A549 (cell line): ENCODE data around the gene PSMC3. TPM values are rescaled to one million over a fixed set of nuclear protein-coding genes. Genes with fewer than 3 reads are reported as not detected.

Experiments used
- ATAC-seq, 2 experiments: fragments of 200-7000 bp in 1 of 2; fragments of >200 bp in 1 of 2; cut with Nextera tagmentation in 1 of 2; cut with Tn5 transposase in 1 of 2; 3 replicates each; pipeline versions ENCODE4 v1.8.0 to v1.9.1; 2018 to 2020; ENCODE audit warnings: mild to moderate bottlenecking in 1 of 2, moderate library complexity in 1 of 2
- CTCF ChIA-PET: fragments of 300-600 bp; sonication (Branson Sonifier 250); formaldehyde crosslinking; extraction: SDS; loops from one replicate; lab custom pipeline; 2021; ENCODE audit warnings: antibody characterized with exemption, inconsistent platforms; lab: Yijun Ruan, JAX
- POLR2A ChIA-PET: fragments of 350-600 bp; formaldehyde crosslinking; extraction: SDS; loops from one replicate; lab custom pipeline; 2021; ENCODE audit warnings: antibody characterized with exemption, inconsistent platforms; lab: Yijun Ruan, JAX
- DNase-seq, 2 experiments: peaks; one replicate each; pipeline versions ENCODE4 v3.0.0 to v3.0.0-alpha.2; 2011 to 2016; ENCODE audit warnings: low read depth in 1 of 2, low spot score in 1 of 2
- FAIRE-seq: peaks from 2 replicates; lab custom pipeline; 2011; peaks lifted over from hg19 to GRCh38; lab: Jason Lieb, UNC
- H3K27ac ChIP-seq, 2 experiments: fragments of >200 bp; sonication (Bioruptor Twin); formaldehyde crosslinking; 3 replicates each; pipeline ENCODE4 v1.5.1; 2016 to 2017
- H3K4me1 ChIP-seq: fragments of >200 bp; sonication (Bioruptor Twin); formaldehyde crosslinking; 3 replicates; pipeline ENCODE4 v1.6.1; 2016
- H3K4me2 ChIP-seq: fragments of >200 bp; sonication (Bioruptor Twin); formaldehyde crosslinking; 3 replicates; pipeline ENCODE4 v1.6.1; 2016
- H3K4me3 ChIP-seq: fragments of >200 bp; sonication (Bioruptor Twin); formaldehyde crosslinking; 3 replicates; pipeline ENCODE4 v1.5.1; 2016
- H3K9me3 ChIP-seq: fragments of >200 bp; sonication (Bioruptor Twin); formaldehyde crosslinking; 3 replicates; pipeline ENCODE4 v1.6.1; 2016
- BCL3 ChIP-seq: fragments of >200 bp; sonication (Bioruptor Twin); formaldehyde crosslinking; IDR thresholded peaks from 3 replicates; pipeline ENCODE4 v1.6.1; 2016
- BHLHE40 ChIP-seq: IDR thresholded peaks from 2 replicates; pipeline ENCODE4 v1.6.1; 2012; ENCODE audit warnings: low read depth, low read length, inconsistent platforms
- CEBPB ChIP-seq, 2 experiments: fragments of >200 bp in 1 of 2; sonication (Bioruptor Twin) in 1 of 2; formaldehyde crosslinking in 1 of 2; IDR thresholded peaks; 2 replicates each; pipeline ENCODE4 v1.6.1; 2012 to 2016
- E2F6 ChIP-seq: IDR thresholded peaks from 2 replicates; pipeline ENCODE4 v1.6.1; 2012; ENCODE audit warnings: low read depth, borderline replicate concordance
- EHF ChIP-seq: fragments of 250-450 bp; sonication (Bioruptor Pico); IDR thresholded peaks from 2 replicates; pipeline ENCODE4 v1.5.0; 2020; ENCODE audit warnings: mild to moderate bottlenecking
- EHMT2 ChIP-seq: fragments of 200-600 bp; sonication (generic); IDR thresholded peaks from 2 replicates; pipeline ENCODE4 v1.6.1; 2016; ENCODE audit warnings: antibody characterized with exemption, low read depth, mild to moderate bottlenecking, moderate library complexity
- ELK1 ChIP-seq: fragments of 150-350 bp; IDR thresholded peaks from 2 replicates; pipeline ENCODE4 v1.6.1; 2014; ENCODE audit warnings: low read depth, mild to moderate bottlenecking, low read length
- EP300 ChIP-seq, 2 experiments: fragments of >200 bp; sonication (Bioruptor Twin); formaldehyde crosslinking; IDR thresholded peaks; 2 replicates in 1 of 2; 3 replicates in 1 of 2; pipeline ENCODE4 v1.6.1; 2016 to 2017
- FOSB ChIP-seq: fragments of 250-450 bp; sonication (Bioruptor Pico); IDR thresholded peaks from 2 replicates; pipeline ENCODE4 v1.5.0; 2020; ENCODE audit warnings: mild to moderate bottlenecking, moderate library complexity
- FOSL2 ChIP-seq, 2 experiments: fragments of 450-650 bp in 1 of 2; fragments of >200 bp in 1 of 2; sonication (Bioruptor Twin) in 1 of 2; formaldehyde crosslinking; IDR thresholded peaks; 2 replicates each; pipeline versions ENCODE4 v1.5.0 to v1.6.1; 2016 to 2020; ENCODE audit warnings: mild to moderate bottlenecking in 1 of 2, moderate library complexity in 1 of 2
- GATA3 ChIP-seq: IDR thresholded peaks from 2 replicates; pipeline ENCODE4 v1.6.1; 2012; ENCODE audit warnings: borderline replicate concordance
- HMGXB4 ChIP-seq: fragments of 250-450 bp; sonication (Bioruptor Pico); IDR thresholded peaks from 2 replicates; pipeline ENCODE4 v1.5.0; 2021; ENCODE audit warnings: mild to moderate bottlenecking, moderate library complexity, borderline replicate concordance
- HOXB5 ChIP-seq: fragments of 250-450 bp; sonication (Bioruptor Pico); IDR thresholded peaks from 2 replicates; pipeline ENCODE4 v1.5.0; 2020; ENCODE audit warnings: mild to moderate bottlenecking, moderate library complexity
- JUNB ChIP-seq: fragments of >200 bp; sonication (Bioruptor Twin); formaldehyde crosslinking; IDR thresholded peaks from 2 replicates; pipeline ENCODE4 v1.6.1; 2016
- KDM1A ChIP-seq: fragments of 200-600 bp; sonication (generic); IDR thresholded peaks from 2 replicates; pipeline ENCODE4 v1.6.1; 2016; ENCODE audit warnings: low read depth, mild to moderate bottlenecking
- MAFK ChIP-seq: fragments of 450-650 bp; IDR thresholded peaks from 2 replicates; pipeline ENCODE4 v1.6.1; 2014; ENCODE audit not compliant: partially characterized antibody
- MAX ChIP-seq: IDR thresholded peaks from 2 replicates; pipeline ENCODE4 v1.6.1; 2012
- MYC ChIP-seq: IDR thresholded peaks from 2 replicates; pipeline ENCODE4 v1.6.1; 2012; ENCODE audit warnings: mild to moderate bottlenecking, inconsistent platforms, low read length, improper control_type of control experiment, borderline replicate concordance
- NFE2L2 ChIP-seq: fragments of 150-350 bp; conservative IDR thresholded peaks from 2 replicates; pipeline ENCODE4 v1.6.1; 2014; ENCODE audit warnings: low read length
- NR3C1 ChIP-seq: fragments of >200 bp; sonication (Bioruptor Twin); formaldehyde crosslinking; IDR thresholded peaks from 3 replicates; pipeline ENCODE4 v1.6.1; 2017
- POLR2AphosphoS2 ChIP-seq: conservative IDR thresholded peaks from 2 replicates; pipeline ENCODE4 v1.6.1; 2012; ENCODE audit warnings: low read length, improper control_type of control experiment, inconsistent platforms
- RAD21 ChIP-seq, 2 experiments: fragments of >200 bp in 1 of 2; sonication (Bioruptor Twin) in 1 of 2; formaldehyde crosslinking in 1 of 2; IDR thresholded peaks in 1 of 2; conservative IDR thresholded peaks in 1 of 2; 2 replicates in 1 of 2; 3 replicates in 1 of 2; pipeline ENCODE4 v1.6.1; 2012 to 2018; ENCODE audit warnings: inconsistent platforms in 1 of 2
- RARB ChIP-seq: fragments of 250-450 bp; sonication (Bioruptor Pico); IDR thresholded peaks from 2 replicates; pipeline ENCODE4 v1.8.0; 2021; ENCODE audit warnings: mild to moderate bottlenecking, moderate library complexity
- RCOR1 ChIP-seq: fragments of 150-350 bp; IDR thresholded peaks from 2 replicates; pipeline ENCODE4 v1.6.1; 2014; ENCODE audit warnings: antibody characterized with exemption, low read length, low read depth
- REST ChIP-seq: fragments of 200-600 bp; sonication (generic); IDR thresholded peaks from 2 replicates; pipeline ENCODE4 v1.6.1; 2016; ENCODE audit warnings: antibody characterized with exemption, mild to moderate bottlenecking, moderate library complexity
- RFX5 ChIP-seq: fragments of 450-650 bp; IDR thresholded peaks from 2 replicates; pipeline ENCODE4 v1.7.1; 2014; ENCODE audit warnings: antibody characterized with exemption, mild to moderate bottlenecking, moderate library complexity
- SMC3 ChIP-seq: fragments of >200 bp; sonication (Bioruptor Twin); formaldehyde crosslinking; IDR thresholded peaks from 3 replicates; pipeline ENCODE4 v1.6.1; 2018; ENCODE audit warnings: inconsistent platforms
- TP53 ChIP-seq: fragments of 250-450 bp; sonication (Bioruptor Pico); IDR thresholded peaks from 2 replicates; pipeline ENCODE4 v1.5.0; 2021; ENCODE audit warnings: mild to moderate bottlenecking, moderate library complexity
- ZC3H11A ChIP-seq: fragments of 450-650 bp; IDR thresholded peaks from 2 replicates; pipeline ENCODE4 v1.6.1; 2014; ENCODE audit warnings: antibody characterized with exemption, mild to moderate bottlenecking
- ZFP36 ChIP-seq: fragments of 450-650 bp; IDR thresholded peaks from 2 replicates; pipeline ENCODE4 v1.6.1; 2014; ENCODE audit warnings: borderline replicate concordance; ENCODE audit not compliant: partially characterized antibody
- ZSCAN20 ChIP-seq: fragments of 250-450 bp; sonication (Bioruptor Pico); IDR thresholded peaks from 2 replicates; pipeline ENCODE4 v1.8.0; 2022; ENCODE audit warnings: mild to moderate bottlenecking, moderate library complexity
- WGBS: methylation state at CpG from one replicate; pipeline ENCODE4 v1.1.6; 2017; ENCODE audit errors: missing lambda C conversion rate; 5-methylcytosine and 5-hydroxymethylcytosine counted together
- polyA plus RNA-seq, 4 experiments: library from polyadenylated mRNA; depleted of rRNA in 3 of 4; stranded (reverse); fragments of >200 nt; fragmentation: RNase III in 1 of 4; extraction: RNeasy Plus Mini Kit Qiagen cat#74134 plus additional on column Dnase treatment in 1 of 4; gene quantifications; 2 replicates in 3 of 4; 3 replicates in 1 of 4; pipeline ENCODE4 v1.2.3, GENCODE V29; 2011 to 2017

Gene PSMC3
- polyA plus RNA-seq, 2 of the 4 experiments (the other 2 are of a cell fraction) = 283 to 383 TPM

GRCh38 chr11:47380078-47380477 lies 46.2 kb downstream of the PSMC3 start:
- ChIA-PET CTCF (interaction anchor here (1.0 to 1.4 kb wide), 3 partner anchors 16 to 26 kb away, joined by 3 to 7 read pairs (median 3); no protein-coding TSS in a partner anchor), POLR2A (interaction anchor here (0.6 kb wide), 1 partner anchor 718 kb away, joined by 3 read pairs; no protein-coding TSS in a partner anchor)
- DNase-seq = no peak
- H3K4me2 ChIP-seq = no peak overlapping the region
- TF ChIP-seq HMGXB4 (CRISPR knock-in tag) = no peak
- TF ChIP-seq TP53 (CRISPR knock-in tag) = no peak
- no peak for TF ChIP-seq GATA3
- TF ChIP-seq RFX5 = no peak
- no peak for TF ChIP-seq RCOR1
- no peak for TF ChIP-seq RAD21 (conservative IDR thresholded peaks at IDR 0.05 in 1 of 2, IDR thresholded peaks at IDR 0.05 in 1 of 2)
- TF ChIP-seq FOSL2 (IDR thresholded peaks at IDR 0.05) = no peak
- no peak for TF ChIP-seq FOSL2 (CRISPR knock-in tag; IDR thresholded peaks at IDR 0.05)
- TF ChIP-seq ZSCAN20 (CRISPR knock-in tag) = no peak
- no peak for TF ChIP-seq E2F6
- no peak for TF ChIP-seq EP300 (IDR thresholded peaks at IDR 0.05)
- no peak for TF ChIP-seq NR3C1
- TF ChIP-seq MAFK = no peak
- no peak for TF ChIP-seq JUNB
- TF ChIP-seq BHLHE40 = no peak
- no peak for TF ChIP-seq KDM1A
- TF ChIP-seq SMC3 = no peak
- no peaks in the 10 kb centered on the region for H3K9me3 ChIP-seq
- H3K4me3 ChIP-seq = no peak overlapping the region
- 40% methylated on average over 2 of the region's 2 CpGs for WGBS
- ATAC-seq = no peak
- H3K27ac ChIP-seq = no peak overlapping the region
- FAIRE-seq = no peak
- H3K4me1 ChIP-seq = peaks cover 11% of the 10 kb centered on the region; the same call in 1 of the 3 replicates

GRCh38 chr11:47379317-47379716 lies 46.9 kb downstream of the PSMC3 start:
- 39% methylated on average over 2 of the region's 2 CpGs for WGBS
- H3K4me1 ChIP-seq = peaks cover 17% of the 10 kb centered on the region
- H3K4me3 ChIP-seq = no peak overlapping the region
- no peak overlapping the region for H3K4me2 ChIP-seq
- POLR2A ChIA-PET = no interaction called here
- TF ChIP-seq RARB (CRISPR knock-in tag) (no peak), BCL3 (no peak), EP300 (IDR thresholded peaks at IDR 0.05) (no peak), RFX5 (no peak), EHF (CRISPR knock-in tag) (no peak), NFE2L2 (no peak), TP53 (CRISPR knock-in tag) (no peak), CEBPB (IDR thresholded peaks at IDR 0.05) (no peak), SMC3 (no peak), MAX (no peak), ZC3H11A (no peak), MYC (no peak), HOXB5 (CRISPR knock-in tag) (no peak), REST (no peak), EHMT2 (no peak), ZFP36 (no peak), FOSB (CRISPR knock-in tag) (no peak), ELK1 (no peak), POLR2AphosphoS2 (no peak)
- TF ChIP-seq, all 56 proteins: peak for 0
- CTCF ChIA-PET = interaction anchor here (0.5 to 2.4 kb wide), 5 partner anchors 8 to 60 kb away, joined by 3 to 8 read pairs (median 3); no protein-coding TSS in a partner anchor
- DNase-seq (no peak), ATAC-seq (no peak), FAIRE-seq (no peak)
- Histone ChIP-seq H3K9me3 (no peaks in the 10 kb centered on the region), H3K27ac (no peak overlapping the region)
